Vagina (tissue), 2 donors: ENCODE measurements around the gene CR1. TPM values are rescaled to one million over a fixed set of nuclear protein-coding genes. Genes with fewer than 3 reads are reported as not detected.
"Not testable (repeated sequence)": the region's sequence is repeated elsewhere in the genome, so short reads cannot be mapped to it uniquely, and the experiment has no call there.

ENCODE experiments used
- DNase-seq, 2 donors: peaks; one replicate each; pipeline ENCODE4 v3.0.0-alpha.2; 2017; ENCODE audit errors: extremely low spot score in 2 of 2
- H3K27ac ChIP-seq: fragments of 200-600 bp; sonication (generic); one replicate; pipeline ENCODE4 v1.5.1; 2019
- H3K27me3 ChIP-seq: fragments of 200-600 bp; sonication (generic); one replicate; pipeline ENCODE4 v1.5.1; 2019
- H3K36me3 ChIP-seq, 2 donors: fragments of 200-600 bp; sonication (generic); one replicate each; pipeline ENCODE4 v1.5.1; 2017 to 2019
- H3K4me1 ChIP-seq: fragments of 200-600 bp; sonication (generic); one replicate; pipeline ENCODE4 v1.5.1; 2019
- H3K4me3 ChIP-seq, 2 donors: fragments of 200-600 bp; sonication (generic); 1 replicate in 1 of 2; 2 replicates in 1 of 2; pipeline ENCODE4 v1.5.1; 2016 to 2019
- H3K9me3 ChIP-seq: fragments of 200-600 bp; sonication (generic); one replicate; pipeline ENCODE4 v1.5.1; 2019
- CTCF ChIP-seq, 3 experiments: fragments of 450-650 bp in 2 of 3; fragments of 200-600 bp in 1 of 3; sonication (generic) in 1 of 3; IDR thresholded peaks; one replicate each; pipeline ENCODE4 v1.5.1; 2017 to 2019; ENCODE audit warnings: antibody characterized with exemption in 3 of 3, mild to moderate bottlenecking in 2 of 3, moderate library complexity in 2 of 3
- POLR2A ChIP-seq, 2 donors: fragments of 450-650 bp; IDR thresholded peaks; one replicate each; pipeline ENCODE4 v1.6.1; 2017; ENCODE audit warnings: antibody characterized with exemption in 2 of 2, mild to moderate bottlenecking in 2 of 2, moderate library complexity in 2 of 2
- POLR2AphosphoS5 ChIP-seq, 2 donors: sonication (generic); formaldehyde crosslinking; IDR thresholded peaks; one replicate each; pipeline ENCODE4 v1.9.0; 2017; ENCODE audit warnings: antibody characterized with exemption in 2 of 2, mild to moderate bottlenecking in 2 of 2, low read depth in 1 of 2; ENCODE audit not compliant: insufficient read depth in 1 of 2
- intact Hi-C: fragments of 100-400 bp; cut with DNase I; formaldehyde crosslinking; loops from one replicate; pipeline ENCODE4 v1.15.1; 2023
- total RNA-seq: library from RNA; depleted of rRNA; stranded (reverse); fragments of >200 nt; gene quantifications from one replicate; pipeline ENCODE4 v1.2.3, GENCODE V29; 2016

Gene CR1
- total RNA-seq, 1 donor from 2014 or later = 2.5 TPM

- H3K9me3 ChIP-seq = no peaks in the 10 kb centered on the region
- no peak for DNase-seq
- no peaks in the 10 kb centered on the region for H3K27me3 ChIP-seq
- TF ChIP-seq CTCF (IDR thresholded peaks at IDR 0.05) (no peak), POLR2AphosphoS5 (IDR thresholded peaks at IDR 0.05; ENCODE audit: insufficient read depth in 1 of 2, low read depth in 1 of 2) (no peak), POLR2A (IDR thresholded peaks at IDR 0.05) (no peak)
- no peak overlapping the region for H3K27ac ChIP-seq
- H3K4me1 ChIP-seq = no peaks in the 10 kb centered on the region
- no peak overlapping the region for H3K4me3 ChIP-seq
- H3K36me3 ChIP-seq = no peaks in the 10 kb centered on the region
- intact Hi-C loops = no loop called here
Measured at GRCh38 chr1:207565546-207566468, 69.8 kb downstream of the CR1 start.

GRCh38 chr1:207571926-207572325 is 76.0 kb downstream of the CR1 start:
- H3K4me3 ChIP-seq, H3K27me3 ChIP-seq, DNase-seq, H3K36me3 ChIP-seq, intact Hi-C loops, H3K9me3 ChIP-seq, H3K4me1 ChIP-seq, H3K27ac ChIP-seq: not testable (repeated sequence)

GRCh38 chr1:207573074-207573473 is 77.1 kb downstream of the CR1 start:
- H3K36me3 ChIP-seq, intact Hi-C loops, H3K4me1 ChIP-seq, H3K27ac ChIP-seq, H3K4me3 ChIP-seq, H3K27me3 ChIP-seq, H3K9me3 ChIP-seq, DNase-seq: not testable (repeated sequence)

GRCh38 chr1:207575381-207575780 is 79.4 kb downstream of the CR1 start:
- not testable (repeated sequence) for H3K27ac ChIP-seq, H3K4me1 ChIP-seq, H3K4me3 ChIP-seq

GRCh38 chr1:207578796-207579435 is 83.0 kb downstream of the CR1 start:
- no peak for DNase-seq
- Histone ChIP-seq H3K4me3 (no peak overlapping the region), H3K9me3 (no peaks in the 10 kb centered on the region), H3K36me3 (no peaks in the 10 kb centered on the region), H3K4me1 (no peaks in the 10 kb centered on the region), H3K27me3 (no peaks in the 10 kb centered on the region), H3K27ac (no peak overlapping the region)
- TF ChIP-seq CTCF (IDR thresholded peaks at IDR 0.05) = no peak
- no peak for TF ChIP-seq POLR2AphosphoS5 (IDR thresholded peaks at IDR 0.05; ENCODE audit: insufficient read depth in 1 of 2, low read depth in 1 of 2)
- no peak for TF ChIP-seq POLR2A (IDR thresholded peaks at IDR 0.05)
- intact Hi-C loops = no loop called here

More at GRCh38 chr1:207575381-207575780, 79.4 kb downstream of the CR1 start:
- H3K27me3 ChIP-seq, H3K36me3 ChIP-seq, DNase-seq, H3K9me3 ChIP-seq, intact Hi-C loops: not testable (repeated sequence)

- no peak for TF ChIP-seq POLR2A (IDR thresholded peaks at IDR 0.05)
- no peak for TF ChIP-seq POLR2AphosphoS5 (IDR thresholded peaks at IDR 0.05; ENCODE audit: insufficient read depth in 1 of 2, low read depth in 1 of 2)
- no peak for TF ChIP-seq CTCF (IDR thresholded peaks at IDR 0.05)
- H3K27me3 ChIP-seq = no peaks in the 10 kb centered on the region
- intact Hi-C loops = no loop called here
- H3K4me3 ChIP-seq = no peak overlapping the region
- no peaks in the 10 kb centered on the region for H3K36me3 ChIP-seq
- no peaks in the 10 kb centered on the region for H3K4me1 ChIP-seq
- H3K27ac ChIP-seq = no peak overlapping the region
- H3K9me3 ChIP-seq = no peaks in the 10 kb centered on the region
- DNase-seq = no peak
Measured at GRCh38 chr1:207579436-207579799, 83.5 kb downstream of the CR1 start.
